ENCODE results near the gene GLRA1.

GLRA1 gene

DNA sequence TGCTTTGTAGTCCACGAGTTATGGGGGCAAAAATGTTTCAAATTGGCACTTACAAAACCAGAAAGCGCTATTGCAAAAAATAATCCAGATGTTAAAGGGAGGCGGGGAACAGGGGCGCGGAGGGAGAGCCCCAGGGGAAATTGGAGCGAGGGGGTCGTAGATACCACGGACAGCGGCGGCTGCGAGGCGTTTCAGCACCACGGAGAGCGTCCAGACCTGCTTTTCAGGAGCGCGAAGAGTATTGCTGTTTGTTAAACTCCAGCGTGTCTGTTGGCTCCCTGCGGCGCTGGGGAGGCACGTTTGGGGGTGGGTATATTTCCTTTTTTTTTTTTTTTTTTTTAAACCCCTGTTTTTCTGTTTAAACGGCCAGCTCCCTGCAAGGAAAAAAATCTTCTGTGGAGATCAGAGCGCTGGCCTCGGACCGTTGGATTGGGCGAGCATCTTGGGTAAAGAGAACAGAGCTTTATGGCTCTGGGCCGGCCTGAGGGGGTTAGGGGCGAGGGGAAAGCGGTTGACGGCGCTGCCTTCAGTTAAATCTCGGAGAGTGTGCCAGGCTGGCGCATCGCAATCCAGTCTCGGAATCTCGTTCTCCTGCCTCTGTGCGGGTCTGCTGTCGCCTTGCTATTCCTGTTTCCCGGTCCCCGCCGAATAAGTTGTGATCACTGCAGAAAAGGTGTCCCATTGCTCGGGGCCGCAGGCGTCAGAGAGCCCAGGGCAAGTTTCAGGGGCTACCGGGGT lies at the start of gene GLRA1:
GLRA1 (minus strand) TSS at position 288 of the 738 bp plus-strand sequence. CDS start 302 bp downstream, outside the sequence.
- ATAC-seq = no peak

DNA sequence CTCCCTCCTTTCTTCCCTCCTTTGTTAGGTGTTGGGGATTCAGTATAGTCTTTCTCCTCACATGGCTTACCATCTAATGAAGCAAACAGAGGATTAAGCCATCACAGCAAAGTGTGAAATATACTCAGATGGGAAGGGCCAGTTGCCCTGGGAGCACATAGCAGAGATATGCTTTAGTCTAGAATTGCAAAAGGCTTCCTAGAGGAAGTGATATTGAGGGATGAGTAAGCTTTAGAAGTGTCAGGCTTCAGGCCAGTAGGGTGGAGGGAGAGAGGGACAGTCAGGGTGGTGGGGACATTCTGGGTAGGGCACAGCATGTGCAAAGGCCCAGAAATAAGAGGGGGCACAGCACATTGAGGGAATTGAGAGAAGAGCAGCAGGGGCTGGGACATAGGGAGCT lies 46.2 kb upstream of the GLRA1 start:
- no peak for ATAC-seq

DNA sequence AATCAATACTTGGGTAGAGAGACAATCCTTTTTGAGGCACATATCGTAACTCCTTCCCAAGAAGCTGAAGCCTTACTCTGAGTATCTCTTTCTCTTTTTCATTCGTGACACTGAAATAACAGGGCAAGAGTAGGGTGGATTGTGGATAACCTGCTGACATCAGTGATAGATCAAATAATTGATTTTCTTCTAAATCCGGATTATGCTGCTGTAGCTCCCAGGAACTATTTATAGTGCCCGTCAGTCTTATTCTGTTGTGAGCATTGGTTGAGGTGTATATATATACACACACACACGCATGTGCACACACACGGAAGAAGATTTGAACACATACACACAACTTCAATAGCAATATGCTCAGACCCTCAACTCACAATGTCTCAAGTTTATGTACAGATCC lies 43.2 kb upstream of the GLRA1 start:
- no peak for ATAC-seq

DNA sequence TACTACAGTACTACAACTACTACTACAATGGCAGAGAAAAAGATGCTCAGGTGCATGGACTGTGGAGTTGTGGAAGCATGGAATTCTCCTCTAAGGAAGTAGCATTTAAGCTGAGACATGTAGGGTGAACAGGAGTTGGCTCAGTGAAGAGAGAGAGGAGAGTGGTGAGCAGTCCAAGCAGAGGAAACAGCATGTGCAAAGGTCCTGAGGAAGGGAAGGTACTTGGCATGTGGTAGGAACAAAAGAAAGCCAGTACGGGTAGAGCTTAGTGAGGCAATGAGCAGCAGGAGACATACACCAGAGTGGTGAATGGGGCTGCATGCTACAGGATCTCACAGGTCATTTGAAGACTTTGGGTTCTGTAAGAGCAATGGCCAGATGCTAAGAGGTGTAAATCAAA lies 41.4 kb upstream of the GLRA1 start:
- no peak for ATAC-seq

DNA sequence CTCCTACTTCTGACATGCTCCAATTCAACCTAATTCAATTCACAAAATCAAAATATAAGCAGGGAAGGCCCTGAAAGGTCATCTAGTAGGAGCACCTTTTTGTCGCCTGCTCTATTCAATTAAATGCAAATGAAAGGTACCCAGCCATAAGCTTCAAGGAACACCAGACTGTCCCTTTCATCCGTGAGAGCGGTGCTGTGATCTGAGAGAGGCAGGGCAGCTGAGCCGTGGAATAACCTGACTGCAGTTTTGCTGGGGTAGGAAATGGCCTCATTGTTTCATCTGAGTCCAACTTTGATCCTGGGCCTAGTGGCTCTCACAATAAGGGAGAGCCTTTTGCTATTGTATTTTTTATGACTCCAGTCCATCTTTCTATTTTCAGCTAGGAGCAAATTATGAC lies 39.8 kb upstream of the GLRA1 start:
- no peak for ATAC-seq

DNA sequence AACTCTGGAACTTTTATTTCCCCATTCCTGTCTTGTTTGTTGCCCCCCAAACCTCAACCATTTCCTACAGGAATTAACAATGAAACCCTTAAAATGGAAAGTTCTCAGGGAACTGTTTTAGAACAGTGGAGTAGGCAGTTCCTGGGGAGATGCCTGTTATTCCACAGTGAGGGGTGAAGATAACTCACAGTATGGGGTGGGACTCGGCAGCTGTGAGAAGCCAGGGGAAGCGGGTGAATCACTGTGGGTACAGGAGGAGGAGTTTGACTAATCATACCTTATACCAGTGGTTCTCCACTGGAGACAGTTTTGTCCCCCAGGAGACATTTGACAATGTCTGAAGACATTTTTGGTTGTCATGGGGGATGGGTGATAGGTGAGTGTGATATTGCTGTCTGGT lies 36.9 kb upstream of the GLRA1 start:
- ATAC-seq = no peak

DNA sequence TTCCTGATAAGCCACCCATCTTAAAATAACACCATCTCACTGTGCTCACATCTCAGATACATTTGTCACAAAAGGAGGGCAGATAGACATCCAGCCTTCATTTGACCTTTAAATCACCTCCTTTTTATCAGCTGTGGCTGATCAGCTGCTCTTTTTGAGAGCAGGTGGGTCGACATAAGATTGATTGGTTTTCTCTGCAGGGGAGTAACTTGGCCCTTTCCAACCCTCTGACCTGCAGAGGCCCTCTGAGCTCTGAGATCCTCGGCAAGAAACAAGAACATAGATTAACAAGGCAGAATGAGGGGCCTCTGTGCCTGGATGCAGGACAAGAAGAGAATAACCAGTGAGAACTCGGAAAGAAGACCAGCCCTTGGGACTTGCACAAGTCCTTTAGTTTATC lies 33.5 kb upstream of the GLRA1 start:
- ATAC-seq = no peak

DNA sequence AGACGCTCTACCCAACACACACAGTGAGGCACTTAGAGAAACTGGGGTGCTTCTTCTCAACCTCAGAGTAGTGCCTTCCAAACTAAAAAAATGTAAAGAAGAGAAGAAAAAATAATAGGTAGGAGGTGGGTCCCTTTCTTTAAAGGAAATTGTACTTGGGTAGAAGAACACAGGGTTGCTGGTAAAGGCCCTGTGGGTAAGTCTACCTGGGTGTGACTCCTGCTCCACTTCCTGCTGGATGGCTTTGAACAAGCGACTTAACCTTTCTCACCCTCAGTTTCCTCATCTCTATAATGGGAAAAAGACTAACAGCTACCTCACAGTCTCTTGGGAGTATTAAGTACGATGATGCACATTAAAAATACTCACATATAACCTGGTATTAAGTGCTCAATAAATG lies 32.1 kb upstream of the GLRA1 start:
- no peak for ATAC-seq

DNA sequence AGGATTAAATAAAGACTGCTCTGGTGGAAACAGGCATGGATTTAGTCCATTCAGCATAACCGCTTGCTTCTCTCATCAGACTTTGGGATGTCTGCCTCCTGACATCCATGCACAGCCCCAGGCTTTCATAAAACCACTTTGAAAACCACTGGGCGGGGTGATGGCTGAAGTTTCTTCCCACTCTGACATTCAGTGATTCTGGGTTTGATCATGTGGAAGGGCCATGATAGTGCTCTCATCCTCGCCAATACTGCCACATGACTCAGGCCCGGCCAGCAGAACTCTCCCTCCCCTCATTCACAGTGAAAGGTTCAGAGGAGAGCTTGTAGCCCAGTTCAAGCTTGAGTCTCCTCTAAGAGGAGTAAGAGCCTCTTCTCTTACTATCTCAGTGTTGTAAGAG lies 29.6 kb upstream of the GLRA1 start:
- ATAC-seq = no peak

DNA sequence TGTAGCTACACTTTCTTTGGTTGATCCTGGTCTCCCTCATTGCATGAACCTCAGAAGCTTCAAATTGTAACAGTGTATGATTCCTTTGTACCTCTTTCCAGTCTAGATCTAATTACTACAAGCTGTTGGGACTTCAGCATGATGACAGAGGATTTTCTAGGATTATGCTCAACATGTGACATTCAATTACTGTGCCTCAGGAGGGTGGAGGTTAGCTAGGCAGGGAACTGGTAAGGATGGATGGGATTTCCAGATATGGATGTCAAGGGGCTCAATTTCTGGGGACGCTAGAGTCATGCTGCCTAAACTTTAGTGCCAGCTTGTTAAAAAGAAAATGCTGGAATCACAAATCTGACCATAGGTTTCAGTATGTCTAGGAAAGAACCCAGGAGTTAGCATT lies 29.2 kb upstream of the GLRA1 start:
- no peak for ATAC-seq

DNA sequence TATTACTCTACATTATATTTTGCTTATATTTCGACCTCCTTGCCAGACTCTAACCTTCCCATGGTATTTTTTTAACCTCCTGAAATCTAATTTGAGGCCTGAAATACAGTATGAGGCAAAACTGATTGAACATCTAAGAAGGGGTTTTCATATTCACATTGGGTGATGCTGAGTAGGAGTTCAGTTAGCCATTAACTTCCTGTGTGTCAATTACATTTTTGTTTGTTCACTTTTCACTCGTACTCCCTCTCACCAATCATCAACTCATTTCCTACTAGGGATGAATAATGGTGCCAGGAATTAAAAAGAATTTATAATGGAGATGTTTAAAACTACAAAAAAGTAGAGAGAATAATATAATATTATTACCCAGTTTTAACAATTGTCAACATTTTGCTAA lies 27.6 kb upstream of the GLRA1 start:
- ATAC-seq = no peak

DNA sequence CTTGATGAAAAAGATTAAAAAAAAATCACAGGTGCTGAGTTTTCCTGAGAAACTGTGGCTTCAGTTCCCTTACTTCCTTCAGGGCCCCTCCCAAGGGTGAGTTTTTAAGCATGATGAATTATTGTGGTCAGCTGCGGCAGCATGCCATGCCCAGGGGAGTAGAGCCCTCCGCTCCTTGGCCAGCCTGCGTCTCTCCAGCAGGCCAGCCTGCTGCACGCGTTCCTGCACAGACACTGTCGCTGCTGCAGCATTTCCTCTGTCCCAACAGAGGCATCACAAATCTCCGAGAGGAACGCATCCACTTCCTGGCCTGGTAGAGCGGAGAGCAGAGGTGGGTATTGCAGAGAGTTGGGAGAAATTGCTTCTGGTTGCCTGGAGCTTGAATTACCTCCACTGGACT lies 26.1 kb upstream of the GLRA1 start:
- ATAC-seq = no peak

DNA sequence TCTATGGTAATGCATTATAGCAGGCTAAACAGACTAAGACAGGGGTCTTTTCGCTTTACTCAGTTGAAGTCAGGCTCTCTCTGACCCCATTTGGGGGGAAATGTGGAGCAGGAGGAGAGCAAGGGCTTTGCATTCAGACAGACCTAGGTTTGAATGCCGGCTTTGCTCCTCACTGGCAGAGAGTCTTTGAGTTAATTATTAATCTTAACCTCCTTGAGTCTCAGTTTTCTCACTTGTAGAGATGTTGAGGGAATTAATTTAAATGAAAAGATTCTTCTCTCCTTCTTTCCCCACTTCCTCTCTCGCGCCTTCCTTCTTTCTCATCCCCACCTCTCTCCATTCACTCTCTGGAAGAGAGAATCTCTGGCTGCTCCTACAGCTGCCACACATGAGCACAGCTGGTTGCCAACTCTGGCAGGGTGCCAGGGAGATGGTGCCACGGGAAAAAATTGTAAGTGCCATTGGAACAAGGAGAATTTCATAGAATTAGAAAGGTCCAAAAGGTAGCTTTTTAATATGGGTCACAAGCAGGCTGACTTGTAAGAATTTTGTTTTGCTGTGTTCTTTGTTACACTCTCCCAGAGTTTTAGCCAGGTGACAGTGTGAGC lies 25.2 kb upstream of the GLRA1 start:
- no peak for ATAC-seq

DNA sequence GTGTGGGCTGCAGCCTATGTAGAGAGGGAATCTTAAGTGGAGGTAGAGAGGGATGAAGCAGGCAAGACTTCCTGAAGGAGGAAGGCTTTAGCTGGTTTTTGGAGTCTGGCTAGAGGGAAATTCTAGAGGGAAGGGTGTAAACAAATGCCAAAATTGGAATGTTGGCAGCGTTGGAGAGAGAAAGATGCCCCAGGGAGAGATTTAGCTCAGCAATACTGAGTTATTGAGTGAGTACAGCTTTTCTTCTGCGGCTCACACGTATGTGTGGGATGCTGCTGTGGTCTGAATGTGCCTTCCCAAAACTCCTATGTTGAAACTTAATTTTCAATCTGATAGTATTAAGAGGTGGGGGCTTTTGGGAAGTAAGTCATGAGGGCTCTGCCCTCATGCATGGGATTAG lies 24.5 kb upstream of the GLRA1 start:
- no peak for ATAC-seq

DNA sequence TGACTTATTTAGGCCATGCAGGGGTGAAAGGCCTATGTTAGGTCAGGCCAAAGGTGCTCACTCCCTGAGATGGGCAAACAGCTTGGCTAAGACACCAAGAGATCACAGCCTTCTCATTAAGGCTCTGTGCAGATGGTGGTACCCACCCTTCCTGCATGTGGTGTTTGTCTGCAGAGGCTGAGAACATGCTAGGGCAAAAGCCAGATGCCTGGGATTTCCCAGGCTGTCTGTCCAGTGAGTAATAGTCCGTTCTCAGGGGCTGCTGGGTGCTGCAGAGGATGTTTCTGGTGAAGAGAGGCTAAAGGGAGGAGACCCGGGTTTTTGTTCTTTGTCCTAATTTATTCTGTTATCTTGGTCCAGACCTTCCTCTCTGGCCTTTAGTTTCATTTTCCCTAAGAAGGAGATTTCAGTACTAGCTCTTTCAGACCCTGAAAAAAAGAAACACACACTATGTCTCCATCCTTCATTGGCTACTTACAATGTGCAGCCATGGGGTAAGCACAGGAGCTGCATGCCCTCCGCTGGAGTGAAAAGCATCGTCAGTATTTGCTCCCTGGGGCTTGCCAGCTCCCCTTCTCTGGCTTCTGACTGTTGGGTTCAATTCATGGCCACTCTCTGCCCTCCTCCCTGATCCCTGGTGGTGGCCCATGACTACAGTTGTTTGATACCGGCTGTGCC lies 23.4 kb upstream of the GLRA1 start:
- ATAC-seq = no peak

DNA sequence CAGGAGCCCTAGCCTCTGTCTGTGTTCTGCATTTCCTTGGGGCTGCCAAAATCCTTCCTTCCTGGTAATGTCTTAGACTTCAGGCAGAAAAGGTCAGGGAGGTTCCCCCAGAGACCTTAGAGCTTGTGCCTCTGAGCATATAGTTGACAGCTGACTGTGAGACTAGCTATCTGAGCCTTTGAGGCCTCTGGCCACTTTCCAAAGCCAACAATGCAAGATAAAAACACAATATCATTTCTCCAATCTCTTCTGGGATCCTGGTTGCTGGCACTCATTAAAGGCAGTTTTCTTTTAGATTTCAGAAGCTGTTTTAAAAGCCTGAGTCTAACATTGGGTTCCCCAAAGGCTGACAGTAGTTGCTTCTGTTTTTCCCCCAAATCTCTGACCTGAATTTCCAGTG lies 13.2 kb upstream of the GLRA1 start:
- no peak for ATAC-seq

DNA sequence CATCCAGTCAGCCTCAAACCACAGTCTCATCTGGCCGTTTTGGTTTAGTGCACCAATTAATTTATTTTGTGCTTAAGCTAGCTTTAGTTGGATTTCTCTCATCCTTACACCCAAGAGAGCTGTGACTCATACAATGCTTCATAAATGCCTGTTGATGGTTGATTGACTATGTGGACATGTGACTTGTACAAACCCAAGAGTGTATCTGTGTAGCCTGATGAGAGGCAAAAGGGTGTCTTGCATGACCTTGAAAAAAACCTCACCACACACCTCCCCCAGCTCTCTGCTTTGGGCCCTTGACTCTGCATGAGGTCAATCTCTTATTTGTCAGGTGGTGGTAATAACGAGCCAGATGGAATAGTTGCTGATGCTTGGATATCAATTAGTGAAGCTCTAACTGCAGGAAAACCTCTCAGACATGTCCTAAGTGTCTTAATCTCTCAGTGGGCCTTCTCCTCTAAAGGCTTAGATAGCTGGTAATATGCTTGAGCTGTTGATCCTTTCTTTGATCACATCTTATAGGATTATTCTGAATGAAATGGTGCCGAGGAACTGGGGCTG lies 10.6 kb upstream of the GLRA1 start:
- ATAC-seq = no peak

DNA sequence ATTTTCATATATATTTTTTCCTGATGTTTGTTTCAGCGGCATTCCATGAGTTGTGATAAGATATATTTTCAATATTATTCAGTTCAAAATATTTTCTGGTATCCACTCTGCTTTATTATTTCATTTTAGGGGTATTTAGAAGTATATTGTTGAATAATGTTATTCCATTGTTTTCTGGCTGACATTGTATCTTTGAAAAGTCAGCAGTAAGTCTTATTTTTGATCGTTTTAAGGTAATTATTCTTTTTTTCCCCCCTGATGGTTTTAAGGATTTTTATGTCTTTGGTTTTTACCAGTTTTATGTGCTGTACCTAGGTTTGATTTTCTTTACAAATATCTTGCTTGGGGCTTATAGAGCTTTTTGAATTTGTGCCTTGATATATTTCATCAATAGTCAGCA lies 6.6 kb upstream of the GLRA1 start:
- no peak for ATAC-seq

DNA sequence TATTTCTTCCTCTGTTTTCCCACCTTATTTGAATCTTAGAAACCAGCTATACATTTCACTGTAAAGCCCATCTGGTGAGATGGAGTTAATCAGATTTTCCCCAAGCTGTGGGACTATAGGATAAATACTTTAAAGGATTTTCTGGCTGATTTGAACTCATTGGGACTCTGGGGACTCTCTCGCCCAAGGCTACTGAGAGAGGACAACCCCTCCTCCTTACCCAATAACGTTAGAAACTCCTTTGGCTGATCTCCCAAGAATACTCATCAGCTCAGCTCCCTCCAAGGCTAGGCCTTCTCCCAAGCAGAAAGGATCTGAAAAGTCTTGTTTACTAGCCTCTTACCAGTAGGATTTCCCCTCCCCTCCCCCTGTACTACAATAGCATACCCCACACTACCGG lies 1.5 kb upstream of the GLRA1 start:
- ATAC-seq = no peak

DNA sequence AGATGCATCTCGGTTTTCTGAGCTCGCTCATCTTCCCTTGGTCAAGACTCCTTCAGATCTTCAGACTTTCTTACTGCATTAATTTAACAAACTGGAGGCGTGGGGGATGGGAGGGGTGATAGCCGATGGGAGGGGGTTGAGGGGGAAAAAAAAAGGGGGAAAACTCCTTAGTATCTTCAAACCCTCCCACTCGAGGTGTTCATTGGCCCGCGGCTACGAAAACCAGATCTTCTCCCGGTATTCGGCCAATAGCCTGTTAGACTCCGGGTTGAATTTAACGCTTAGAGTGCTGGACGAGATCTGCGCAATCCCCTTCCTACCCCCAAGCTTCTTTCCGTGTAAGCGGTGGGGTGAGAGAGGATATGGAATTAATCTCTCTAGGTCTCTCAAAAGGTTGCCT lies 689 bp upstream of the GLRA1 start:
- ATAC-seq = no peak

DNA sequence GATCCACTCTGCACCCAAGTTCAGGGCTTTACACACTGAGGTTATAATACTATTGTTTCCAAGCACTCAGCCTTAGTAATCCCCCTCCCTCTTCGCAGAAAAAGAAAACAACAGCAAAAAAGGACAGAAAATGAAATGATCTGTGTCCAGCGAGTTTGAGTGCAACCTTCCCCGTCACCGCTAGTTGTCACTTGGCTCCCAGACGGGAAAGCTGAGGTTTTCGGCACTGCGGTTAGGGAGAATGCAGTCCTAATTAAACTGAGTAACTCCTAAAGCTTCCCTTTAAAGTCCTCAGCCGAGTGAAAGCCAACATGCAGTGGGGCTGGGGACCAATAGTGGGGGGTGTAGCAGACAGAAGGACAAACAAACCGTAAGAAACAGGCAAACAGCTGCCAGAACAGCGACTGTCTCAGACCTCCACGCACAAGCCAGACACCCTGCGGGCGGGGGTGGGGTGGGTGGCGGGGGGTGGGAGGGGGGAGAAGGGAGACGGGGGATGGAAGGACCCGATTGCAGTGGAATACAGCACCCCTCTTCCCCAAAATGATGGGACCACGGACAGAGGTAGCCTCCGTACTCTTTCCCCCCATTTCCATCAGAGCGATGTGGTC lies 680 bp downstream of the GLRA1 start:
- no peak for ATAC-seq

DNA sequence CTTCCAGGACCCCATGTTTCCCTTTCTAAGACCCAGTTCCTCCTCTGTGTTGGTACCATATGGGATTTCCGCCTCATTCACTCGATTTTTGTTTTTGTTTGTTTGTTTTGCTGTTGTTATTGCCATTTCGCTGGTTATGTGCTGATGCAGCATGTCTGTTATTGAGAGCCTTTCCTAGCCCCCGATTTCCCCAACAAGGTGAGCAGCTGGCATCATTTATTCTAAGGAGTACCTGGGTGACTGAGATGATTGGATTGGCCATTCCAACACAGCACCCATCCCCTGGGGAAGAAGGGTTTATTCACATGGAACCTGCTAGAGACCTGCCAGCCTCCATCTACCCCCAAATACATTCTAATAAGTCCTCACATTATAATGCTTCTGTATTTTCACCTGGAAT lies 2.7 kb downstream of the GLRA1 start:
- ATAC-seq = no peak

DNA sequence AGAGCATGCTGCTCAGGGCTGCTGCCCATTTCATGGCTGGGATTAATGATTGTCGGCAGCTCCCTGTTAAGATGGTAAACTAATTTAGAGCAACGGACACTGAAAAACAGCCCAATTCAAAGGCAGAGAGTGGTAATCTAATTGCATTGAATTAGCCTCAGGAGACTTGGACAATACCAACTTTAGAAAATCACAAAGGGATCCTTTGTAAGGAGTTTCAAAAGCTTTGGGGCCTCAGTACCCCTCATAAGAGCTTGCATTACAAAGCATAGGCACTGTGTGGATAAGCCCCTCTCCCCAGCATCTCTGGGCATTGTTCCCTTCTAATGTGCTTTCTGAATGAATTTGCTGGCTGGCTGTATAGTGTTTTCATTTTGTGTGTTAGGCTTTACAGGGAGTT lies 6.7 kb downstream of the GLRA1 start:
- no peak for ATAC-seq

DNA sequence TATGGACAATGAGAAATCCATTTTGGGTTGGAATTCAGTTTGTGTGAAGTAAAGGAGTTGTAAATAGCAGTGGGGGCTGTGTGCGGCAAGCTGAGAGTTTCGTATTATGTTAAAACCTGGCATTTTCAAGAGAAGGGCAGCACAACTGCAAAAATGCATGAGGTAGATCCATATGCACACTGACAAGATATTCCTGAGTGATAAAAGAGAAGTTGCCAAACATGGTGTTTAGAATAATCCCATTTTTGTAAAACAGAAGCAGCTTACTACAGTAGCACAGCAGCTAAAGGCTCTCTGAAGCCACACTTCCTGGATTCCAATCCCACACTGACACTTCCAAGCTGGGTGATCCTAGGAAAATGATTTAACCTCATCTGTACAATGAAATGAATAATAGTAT lies 11.2 kb downstream of the GLRA1 start:
- no peak for ATAC-seq
